Thoracic aorta (tissue), 2 donors: ENCODE results near the gene TPR. TPM values are rescaled to one million over a fixed set of nuclear protein-coding genes. Genes with fewer than 3 reads are reported as not detected.

ENCODE experiments used
- ATAC-seq: fragments of 150-250 bp; one replicate; pipeline ENCODE4 v1.8.0; 2017; ENCODE audit warnings: low read depth; ENCODE audit not compliant: insufficient number of reproducible peaks, low FRiP score
- DNase-seq: peaks from one replicate; pipeline ENCODE4 v3.0.0-alpha.2; 2020; ENCODE audit warnings: low spot score
- H3K27ac ChIP-seq, 2 donors: fragments of 200-600 bp; sonication (generic); 1 replicate in 1 of 2; 2 replicates in 1 of 2; pipeline ENCODE4 v1.5.1; 2016; ENCODE audit warnings: mild to moderate bottlenecking in 2 of 2, moderate library complexity in 2 of 2
- H3K27me3 ChIP-seq: fragments of 200-600 bp; sonication (generic); replicated peaks from 2 replicates; pipeline ENCODE4 v1.6.0; 2016; ENCODE audit warnings: mild to moderate bottlenecking; ENCODE audit not compliant: insufficient read depth
- H3K36me3 ChIP-seq: fragments of 200-600 bp; sonication (generic); one replicate; pipeline ENCODE4 v1.5.1; 2016
- H3K4me1 ChIP-seq, 2 donors: fragments of 200-600 bp; sonication (generic); 1 replicate in 1 of 2; 2 replicates in 1 of 2; pipeline versions ENCODE4 v1.5.1 to v1.6.0; 2016; ENCODE audit warnings: low read depth in 2 of 2, mild to moderate bottlenecking in 1 of 2; ENCODE audit not compliant: control insufficient read depth in 1 of 2
- H3K4me3 ChIP-seq: fragments of 200-600 bp; sonication (generic); 2 replicates; pipeline ENCODE4 v1.5.1; 2016; ENCODE audit warnings: mild to moderate bottlenecking
- H3K9me3 ChIP-seq: fragments of 200-600 bp; sonication (generic); 2 replicates; pipeline ENCODE4 v1.5.1; 2016
- CTCF ChIP-seq: fragments of 200-600 bp; sonication (generic); IDR thresholded peaks from one replicate; pipeline ENCODE4 v1.5.1; 2019; ENCODE audit warnings: antibody characterized with exemption
- total RNA-seq, 2 donors: library from RNA; depleted of rRNA; stranded (reverse); fragments of >200 nt; gene quantifications; one replicate each; pipeline versions ENCODE4 v1.1.0 to v1.2.3, GENCODE V29; 2016

The TPR gene
- total RNA-seq, 2 donors from 2014 or later = 72.0 to 110 TPM

GRCh38 chr1:186286615-186287315 is 88.3 kb downstream of the TPR start:
- ATAC-seq (no peak), DNase-seq (no peak)
- Histone ChIP-seq H3K9me3 (no peaks in the 10 kb centered on the region), H3K36me3 (no peaks in the 10 kb centered on the region), H3K27ac (no peak overlapping the region), H3K27me3 (no peaks in the 10 kb centered on the region), H3K4me3 (no peak overlapping the region), H3K4me1 (no peaks in the 10 kb centered on the region)
- TF ChIP-seq CTCF = no peak

- Histone ChIP-seq H3K27me3 (no peaks in the 10 kb centered on the region), H3K4me3 (no peak overlapping the region), H3K9me3 (no peaks in the 10 kb centered on the region), H3K4me1 (no peaks in the 10 kb centered on the region), H3K36me3 (no peaks in the 10 kb centered on the region), H3K27ac (no peak overlapping the region)
- no peak for ATAC-seq
- no peak for TF ChIP-seq CTCF
- DNase-seq = no peak
Observed at GRCh38 chr1:186283374-186283773, 91.7 kb downstream of the TPR start.

GRCh38 chr1:186282466-186282865 is 92.6 kb downstream of the TPR start:
- no peak for TF ChIP-seq CTCF
- no peak for ATAC-seq
- no peak overlapping the region for H3K4me3 ChIP-seq
- no peak for DNase-seq
- H3K9me3 ChIP-seq = no peaks in the 10 kb centered on the region
- H3K36me3 ChIP-seq = no peaks in the 10 kb centered on the region
- no peaks in the 10 kb centered on the region for H3K4me1 ChIP-seq
- no peaks in the 10 kb centered on the region for H3K27me3 ChIP-seq
- no peak overlapping the region for H3K27ac ChIP-seq

GRCh38 chr1:186275822-186276221 is 99.2 kb downstream of the TPR start:
- Histone ChIP-seq H3K27me3 (no peaks in the 10 kb centered on the region), H3K4me1 (no peaks in the 10 kb centered on the region), H3K27ac (no peak overlapping the region), H3K36me3 (no peaks in the 10 kb centered on the region), H3K9me3 (no peaks in the 10 kb centered on the region), H3K4me3 (no peak overlapping the region)
- DNase-seq (no peak), ATAC-seq (no peak)
- TF ChIP-seq CTCF = no peak

GRCh38 chr1:186272486-186272885 is 102.6 kb downstream of the TPR start:
- no peak for TF ChIP-seq CTCF
- Histone ChIP-seq H3K4me3 (no peak overlapping the region), H3K27ac (no peak overlapping the region), H3K27me3 (no peaks in the 10 kb centered on the region), H3K9me3 (no peaks in the 10 kb centered on the region), H3K36me3 (no peaks in the 10 kb centered on the region), H3K4me1 (no peaks in the 10 kb centered on the region)
- ATAC-seq (no peak), DNase-seq (no peak)
